HepG2 (cell line): Measurements from ENCODE around the gene MRPL14. TPM values are rescaled to one million over a fixed set of nuclear protein-coding genes. Genes with fewer than 3 reads are reported as not detected.
A peak's percentile ranks its signal among the peaks of the same experiment; 100 is the strongest.

Experiments
- AGO1 ChIP-seq: fragments of 200-400 bp; formaldehyde crosslinking; IDR thresholded peaks from 2 replicates; pipeline ENCODE4 v1.6.1; 2017; ENCODE audit warnings: mild to moderate bottlenecking, low read depth, low read length, moderate library complexity; ENCODE audit not compliant: poor library complexity, severe bottlenecking
- BCL6 ChIP-seq: IDR thresholded peaks from 2 replicates; pipeline ENCODE4 v1.6.1; 2016; ENCODE audit warnings: missing genetic modification reagents, missing compliant biosample characterization
- CREB1 ChIP-seq, 2 experiments: fragments of 450-650 bp in 1 of 2; IDR thresholded peaks; 2 replicates each; pipeline ENCODE4 v1.6.1; 2016 to 2017; ENCODE audit warnings: control low read depth in 1 of 2, mild to moderate bottlenecking in 1 of 2, missing compliant biosample characterization in 1 of 2, missing genetic modification characterization in 1 of 2
- ISX ChIP-seq: sonication (generic); formaldehyde crosslinking; conservative IDR thresholded peaks from 2 replicates; pipeline ENCODE4 v1.5.0; 2020; ENCODE audit warnings: missing genetic modification reagents
- NFE2 ChIP-seq: sonication (generic); formaldehyde crosslinking; IDR thresholded peaks from 2 replicates; pipeline ENCODE4 v1.4.0; 2020; ENCODE audit warnings: missing genetic modification reagents
- PCBP2 ChIP-seq: fragments of 200-400 bp; formaldehyde crosslinking; optimal IDR thresholded peaks from 2 replicates; pipeline ENCODE3; 2018; ENCODE audit warnings: low read length, low read depth; ENCODE audit not compliant: poor library complexity, severe bottlenecking
- ZBTB8A ChIP-seq: sonication (generic); formaldehyde crosslinking; IDR thresholded peaks from 2 replicates; pipeline ENCODE4 v1.4.0; 2020; ENCODE audit warnings: mild to moderate bottlenecking, low read depth, missing genetic modification reagents, borderline replicate concordance
- ZNF510 ChIP-seq: sonication (generic); formaldehyde crosslinking; IDR thresholded peaks from 2 replicates; pipeline ENCODE4 v1.4.0; 2020; ENCODE audit warnings: low read depth, mild to moderate bottlenecking, missing genetic modification reagents
- polyA plus RNA-seq, 8 experiments: library from polyadenylated mRNA; depleted of rRNA in 3 of 8; stranded (reverse) in 7 of 8; unstranded in 1 of 8; fragments of >200 nt; fragmentation: Illumina TruSeq in 4 of 8; extraction: Trizol in 4 of 8; gene quantifications; 2 replicates each; pipeline versions ENCODE4 v1.2.1 to v1.2.3, GENCODE V29; 2011 to 2016; ENCODE audit warnings: low read depth in 4 of 8, missing spikeins in 1 of 8, mixed read lengths in 1 of 8; ENCODE audit not compliant: insufficient read depth in 1 of 8
- total RNA-seq, 5 experiments: library from RNA; depleted of rRNA; stranded (reverse); fragments of >200 nt; fragmentation: Illumina TruSeq; extraction: Trizol; gene quantifications; 2 replicates each; pipeline ENCODE4 v1.2.3, GENCODE V29; 2016; ENCODE audit warnings: low read depth in 1 of 5
- TF ChIP-seq, protein P1 (sequence below): sonication (generic); formaldehyde crosslinking; IDR thresholded peaks from 2 replicates; pipeline ENCODE4 v1.8.1; 2023; ENCODE audit warnings: missing genetic modification reagents, inconsistent platforms, borderline replicate concordance
- TF ChIP-seq, protein P2 (sequence below), 2 experiments: sonication (generic) in 1 of 2; formaldehyde crosslinking in 1 of 2; IDR thresholded peaks; 2 replicates each; pipeline versions ENCODE4 v1.6.1 to v1.9.0; 2014 to 2022; ENCODE audit warnings: antibody characterized with exemption in 1 of 2, borderline replicate concordance in 1 of 2, inconsistent platforms in 1 of 2, low read depth in 1 of 2, missing genetic modification reagents in 1 of 2
- TF ChIP-seq, protein P3 (sequence below): sonication (generic); formaldehyde crosslinking; IDR thresholded peaks from 2 replicates; pipeline ENCODE4 v1.8.0; 2022; ENCODE audit warnings: mild to moderate bottlenecking, missing genetic modification reagents, borderline replicate concordance
- TF ChIP-seq, protein P4 (sequence below): sonication (generic); formaldehyde crosslinking; conservative IDR thresholded peaks from 2 replicates; pipeline ENCODE4 v1.4.0; 2020; ENCODE audit warnings: missing genetic modification reagents
- TF ChIP-seq, protein P5 (sequence below): sonication (generic); formaldehyde crosslinking; IDR thresholded peaks from 2 replicates; pipeline ENCODE4 v1.9.0; 2021; ENCODE audit warnings: missing genetic modification reagents, mild to moderate bottlenecking, borderline replicate concordance
- TF ChIP-seq, protein P6 (sequence below): IDR thresholded peaks from 2 replicates; pipeline ENCODE4 v1.6.1; 2016; ENCODE audit warnings: control low read depth

Gene MRPL14
- total and polyA plus RNA-seq, 2 of the 13 experiments (the other 11 are each of a cell fraction or from before 2014, with no cell fraction given): 157 to 178 TPM

DNA sequence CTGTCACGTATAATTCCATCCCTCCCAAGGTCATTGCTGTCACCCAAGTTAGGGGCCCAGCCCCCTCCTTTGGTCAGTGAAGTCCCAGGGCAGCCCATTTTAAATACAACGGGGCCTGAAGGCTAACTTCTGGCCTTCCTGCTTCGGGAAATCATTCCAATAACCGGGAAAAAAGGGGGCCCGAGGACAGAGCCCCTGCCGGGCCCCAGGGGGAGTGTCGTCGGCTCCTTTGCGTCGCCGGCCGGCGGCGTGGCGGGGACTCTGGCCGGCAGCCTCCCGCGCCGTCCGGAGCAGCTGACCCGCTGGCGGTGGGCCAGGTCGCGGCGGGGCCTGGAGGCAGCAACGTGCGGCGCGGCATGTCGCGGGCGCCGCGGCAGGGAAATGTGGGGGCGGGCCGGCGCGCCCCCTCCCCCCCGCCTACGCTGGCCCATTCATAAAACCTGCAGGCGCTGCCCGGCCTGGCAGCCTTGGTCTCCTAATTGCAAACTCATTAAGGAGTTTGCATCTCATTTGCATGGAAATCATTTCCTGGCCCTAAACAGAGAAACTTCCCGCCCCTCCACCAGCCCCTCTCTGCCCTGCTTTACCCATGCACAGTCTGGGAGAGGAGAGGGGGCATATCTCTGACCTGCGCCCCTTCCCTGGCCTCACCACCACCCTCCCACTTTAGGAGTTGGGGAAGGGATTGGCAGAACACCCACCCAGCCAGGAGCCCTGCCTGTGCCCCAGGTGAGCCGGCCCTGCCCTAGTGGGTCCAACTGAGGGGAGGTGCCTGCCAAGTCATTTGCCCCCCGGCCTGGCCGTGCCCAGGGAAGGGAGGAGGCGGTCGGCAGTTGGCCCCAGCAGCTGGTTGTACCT is 50.7 kb downstream of the MRPL14 start (continued):
- TF ChIP-seq, protein P1, sequence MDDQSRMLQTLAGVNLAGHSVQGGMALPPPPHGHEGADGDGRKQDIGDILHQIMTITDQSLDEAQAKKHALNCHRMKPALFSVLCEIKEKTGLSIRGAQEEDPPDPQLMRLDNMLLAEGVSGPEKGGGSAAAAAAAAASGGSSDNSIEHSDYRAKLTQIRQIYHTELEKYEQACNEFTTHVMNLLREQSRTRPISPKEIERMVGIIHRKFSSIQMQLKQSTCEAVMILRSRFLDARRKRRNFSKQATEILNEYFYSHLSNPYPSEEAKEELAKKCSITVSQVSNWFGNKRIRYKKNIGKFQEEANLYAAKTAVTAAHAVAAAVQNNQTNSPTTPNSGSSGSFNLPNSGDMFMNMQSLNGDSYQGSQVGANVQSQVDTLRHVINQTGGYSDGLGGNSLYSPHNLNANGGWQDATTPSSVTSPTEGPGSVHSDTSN (CRISPR knock-in tag): no peak
- TF ChIP-seq NFE2 (CRISPR knock-in tag) (no peak), CREB1 (IDR thresholded peaks at IDR 0.05) (no peak), CREB1 (CRISPR knock-in tag; IDR thresholded peaks at IDR 0.05) (no peak), AGO1 (no peak), ZBTB8A (CRISPR knock-in tag) (no peak), ISX (peak; percentile 42; the same call in 1 of the 2 replicates), ZNF510 (CRISPR knock-in tag) (no peak), PCBP2 (no peak), BCL6 (CRISPR knock-in tag) (peak; percentile 52; the same call in 1 of the 2 replicates)
- TF ChIP-seq, protein P2, sequence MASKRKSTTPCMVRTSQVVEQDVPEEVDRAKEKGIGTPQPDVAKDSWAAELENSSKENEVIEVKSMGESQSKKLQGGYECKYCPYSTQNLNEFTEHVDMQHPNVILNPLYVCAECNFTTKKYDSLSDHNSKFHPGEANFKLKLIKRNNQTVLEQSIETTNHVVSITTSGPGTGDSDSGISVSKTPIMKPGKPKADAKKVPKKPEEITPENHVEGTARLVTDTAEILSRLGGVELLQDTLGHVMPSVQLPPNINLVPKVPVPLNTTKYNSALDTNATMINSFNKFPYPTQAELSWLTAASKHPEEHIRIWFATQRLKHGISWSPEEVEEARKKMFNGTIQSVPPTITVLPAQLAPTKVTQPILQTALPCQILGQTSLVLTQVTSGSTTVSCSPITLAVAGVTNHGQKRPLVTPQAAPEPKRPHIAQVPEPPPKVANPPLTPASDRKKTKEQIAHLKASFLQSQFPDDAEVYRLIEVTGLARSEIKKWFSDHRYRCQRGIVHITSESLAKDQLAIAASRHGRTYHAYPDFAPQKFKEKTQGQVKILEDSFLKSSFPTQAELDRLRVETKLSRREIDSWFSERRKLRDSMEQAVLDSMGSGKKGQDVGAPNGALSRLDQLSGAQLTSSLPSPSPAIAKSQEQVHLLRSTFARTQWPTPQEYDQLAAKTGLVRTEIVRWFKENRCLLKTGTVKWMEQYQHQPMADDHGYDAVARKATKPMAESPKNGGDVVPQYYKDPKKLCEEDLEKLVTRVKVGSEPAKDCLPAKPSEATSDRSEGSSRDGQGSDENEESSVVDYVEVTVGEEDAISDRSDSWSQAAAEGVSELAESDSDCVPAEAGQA (IDR thresholded peaks at IDR 0.05; ENCODE audit: low read depth): peak; percentile 46; the same call in 1 of the 2 replicates
- TF ChIP-seq, protein P2 (CRISPR knock-in tag; IDR thresholded peaks at IDR 0.05; ENCODE audit: borderline replicate concordance): no peak
- TF ChIP-seq, protein P3, sequence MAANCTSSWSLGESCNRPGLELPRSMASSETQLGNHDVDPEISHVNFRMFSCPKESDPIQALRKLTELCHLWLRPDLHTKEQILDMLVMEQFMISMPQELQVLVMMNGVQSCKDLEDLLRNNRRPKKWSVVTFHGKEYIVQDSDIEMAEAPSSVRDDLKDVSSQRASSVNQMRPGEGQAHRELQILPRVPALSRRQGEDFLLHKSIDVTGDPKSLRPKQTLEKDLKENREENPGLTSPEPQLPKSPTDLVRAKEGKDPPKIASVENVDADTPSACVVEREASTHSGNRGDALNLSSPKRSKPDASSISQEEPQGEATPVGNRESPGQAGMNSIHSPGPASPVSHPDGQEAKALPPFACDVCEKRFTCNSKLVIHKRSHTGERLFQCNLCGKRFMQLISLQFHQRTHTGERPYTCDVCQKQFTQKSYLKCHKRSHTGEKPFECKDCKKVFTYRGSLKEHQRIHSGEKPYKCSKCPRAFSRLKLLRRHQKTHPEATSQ (CRISPR knock-in tag): no peak
- TF ChIP-seq, protein P4, sequence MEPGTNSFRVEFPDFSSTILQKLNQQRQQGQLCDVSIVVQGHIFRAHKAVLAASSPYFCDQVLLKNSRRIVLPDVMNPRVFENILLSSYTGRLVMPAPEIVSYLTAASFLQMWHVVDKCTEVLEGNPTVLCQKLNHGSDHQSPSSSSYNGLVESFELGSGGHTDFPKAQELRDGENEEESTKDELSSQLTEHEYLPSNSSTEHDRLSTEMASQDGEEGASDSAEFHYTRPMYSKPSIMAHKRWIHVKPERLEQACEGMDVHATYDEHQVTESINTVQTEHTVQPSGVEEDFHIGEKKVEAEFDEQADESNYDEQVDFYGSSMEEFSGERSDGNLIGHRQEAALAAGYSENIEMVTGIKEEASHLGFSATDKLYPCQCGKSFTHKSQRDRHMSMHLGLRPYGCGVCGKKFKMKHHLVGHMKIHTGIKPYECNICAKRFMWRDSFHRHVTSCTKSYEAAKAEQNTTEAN: peak; percentile 51; the same call in 1 of the 2 replicates
- TF ChIP-seq, protein P5, sequence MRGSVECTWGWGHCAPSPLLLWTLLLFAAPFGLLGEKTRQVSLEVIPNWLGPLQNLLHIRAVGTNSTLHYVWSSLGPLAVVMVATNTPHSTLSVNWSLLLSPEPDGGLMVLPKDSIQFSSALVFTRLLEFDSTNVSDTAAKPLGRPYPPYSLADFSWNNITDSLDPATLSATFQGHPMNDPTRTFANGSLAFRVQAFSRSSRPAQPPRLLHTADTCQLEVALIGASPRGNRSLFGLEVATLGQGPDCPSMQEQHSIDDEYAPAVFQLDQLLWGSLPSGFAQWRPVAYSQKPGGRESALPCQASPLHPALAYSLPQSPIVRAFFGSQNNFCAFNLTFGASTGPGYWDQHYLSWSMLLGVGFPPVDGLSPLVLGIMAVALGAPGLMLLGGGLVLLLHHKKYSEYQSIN (CRISPR knock-in tag): no peak
- TF ChIP-seq, protein P6, sequence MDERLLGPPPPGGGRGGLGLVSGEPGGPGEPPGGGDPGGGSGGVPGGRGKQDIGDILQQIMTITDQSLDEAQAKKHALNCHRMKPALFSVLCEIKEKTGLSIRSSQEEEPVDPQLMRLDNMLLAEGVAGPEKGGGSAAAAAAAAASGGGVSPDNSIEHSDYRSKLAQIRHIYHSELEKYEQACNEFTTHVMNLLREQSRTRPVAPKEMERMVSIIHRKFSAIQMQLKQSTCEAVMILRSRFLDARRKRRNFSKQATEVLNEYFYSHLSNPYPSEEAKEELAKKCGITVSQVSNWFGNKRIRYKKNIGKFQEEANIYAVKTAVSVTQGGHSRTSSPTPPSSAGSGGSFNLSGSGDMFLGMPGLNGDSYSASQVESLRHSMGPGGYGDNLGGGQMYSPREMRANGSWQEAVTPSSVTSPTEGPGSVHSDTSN (CRISPR knock-in tag): no peak
